GM11168 (cell line): ENCODE results near the gene CCDC157.

Experiments
- in situ Hi-C: fragments of 300-500 bp; cut with MboI; formaldehyde crosslinking; loops from one replicate; pipeline ENCODE4 v1.12.0; 2022; ENCODE audit warnings: low sequenced_read_pairs; ENCODE audit not compliant: unreplicated experiment

CCDC157 gene

GRCh38 chr22:30404307-30404706, 47.5 kb downstream of the CCDC157 start:
- in situ Hi-C loops = no loop called here

- in situ Hi-C loops = no loop called here
Measured at GRCh38 chr22:30405731-30406130, 48.9 kb downstream of the CCDC157 start.

GRCh38 chr22:30406400-30406799, 49.6 kb downstream of the CCDC157 start:
- in situ Hi-C loops = no loop called here

GRCh38 chr22:30408388-30409102, 51.7 kb downstream of the CCDC157 start:
- in situ Hi-C loops = no loop called here

- in situ Hi-C loops = no loop called here
Measured at GRCh38 chr22:30411780-30412179, 55.0 kb downstream of the CCDC157 start.

GRCh38 chr22:30413001-30413400, 56.2 kb downstream of the CCDC157 start:
- in situ Hi-C loops = no loop called here

- in situ Hi-C loops = no loop called here
Measured at GRCh38 chr22:30413745-30414524, 57.1 kb downstream of the CCDC157 start.

GRCh38 chr22:30414525-30415047, 57.8 kb downstream of the CCDC157 start:
- in situ Hi-C loops = no loop called here

GRCh38 chr22:30416403-30416802, 59.6 kb downstream of the CCDC157 start:
- in situ Hi-C loops = no loop called here

GRCh38 chr22:30416837-30417236, 60.0 kb downstream of the CCDC157 start:
- in situ Hi-C loops = no loop called here

- in situ Hi-C loops = no loop called here
Measured at GRCh38 chr22:30420347-30421125, 63.7 kb downstream of the CCDC157 start.

GRCh38 chr22:30421695-30422480, 65.1 kb downstream of the CCDC157 start:
- in situ Hi-C loops = no loop called here

GRCh38 chr22:30422481-30423300, 65.9 kb downstream of the CCDC157 start:
- in situ Hi-C loops = no loop called here

GRCh38 chr22:30423301-30423958, 66.6 kb downstream of the CCDC157 start:
- in situ Hi-C loops = no loop called here

GRCh38 chr22:30423959-30424533, 67.2 kb downstream of the CCDC157 start:
- in situ Hi-C loops = no loop called here

GRCh38 chr22:30424534-30425326, 67.9 kb downstream of the CCDC157 start:
- in situ Hi-C loops = no loop called here

- in situ Hi-C loops = no loop called here
Measured at GRCh38 chr22:30425327-30425615, 68.5 kb downstream of the CCDC157 start.
